Measurements from ENCODE around the gene CCT6B.
"Not testable (repeated sequence)": the region's sequence is repeated elsewhere in the genome, so short reads cannot be mapped to it uniquely, and the experiment has no call there.

Gene CCT6B

GRCh38 chr17:34980353-34980680 lies 19.1 kb upstream of the CCT6B start, which contains the start of gene LIG3:
Gene LIG3, plus strand, starts transcription at chr17:34980512. Its CDS starts 2,494 bp downstream, at chr17:34983006.
- DNase-seq: peak; percentile 91

- no peak for DNase-seq
These were observed 18.5 kb upstream of the CCT6B start for GRCh38 chr17:34979650-34980352.

- no peak for DNase-seq
These were observed 17.9 kb upstream of the CCT6B start for GRCh38 chr17:34979153-34979552.

- no peak for DNase-seq
These were observed 13.8 kb upstream of the CCT6B start for GRCh38 chr17:34974794-34975785.

GRCh38 chr17:34974179-34974578 lies 12.9 kb upstream of the CCT6B start:
- no peak for DNase-seq

GRCh38 chr17:34958438-34958837 lies 2.8 kb downstream of the CCT6B start:
- no peak for DNase-seq

- DNase-seq: not testable (repeated sequence)
These were observed 10.5 kb downstream of the CCT6B start for GRCh38 chr17:34950780-34951179.

GRCh38 chr17:34930283-34930682 lies 31.0 kb downstream of the CCT6B start:
- no peak for DNase-seq

- DNase-seq: no peak
These were observed 34.6 kb downstream of the CCT6B start for GRCh38 chr17:34926661-34927060.

GRCh38 chr17:34920676-34921075 lies 40.6 kb downstream of the CCT6B start:
- DNase-seq: no peak

GRCh38 chr17:34917381-34917780 lies 43.9 kb downstream of the CCT6B start:
- DNase-seq: no peak

GRCh38 chr17:34916120-34916519 lies 45.1 kb downstream of the CCT6B start:
- no peak for DNase-seq

- DNase-seq: no peak
These were observed 48.3 kb downstream of the CCT6B start for GRCh38 chr17:34913001-34913400.

GRCh38 chr17:34909040-34909439 lies 52.2 kb downstream of the CCT6B start:
- DNase-seq: no peak

- no peak for DNase-seq
These were observed 58.3 kb downstream of the CCT6B start for GRCh38 chr17:34902831-34903547.

- DNase-seq: no peak
These were observed 61.5 kb downstream of the CCT6B start for GRCh38 chr17:34899643-34900291.

- no peak for DNase-seq
These were observed 65.9 kb downstream of the CCT6B start for GRCh38 chr17:34895383-34895782.

GRCh38 chr17:34894964-34895363 lies 66.3 kb downstream of the CCT6B start:
- no peak for DNase-seq

- DNase-seq: no peak
These were observed 68.6 kb downstream of the CCT6B start for GRCh38 chr17:34892461-34893249.

GRCh38 chr17:34886831-34887230 lies 74.4 kb downstream of the CCT6B start:
- DNase-seq: no peak

- no peak for DNase-seq
These were observed 76.2 kb downstream of the CCT6B start for GRCh38 chr17:34885076-34885475.

- DNase-seq: no peak
These were observed 76.7 kb downstream of the CCT6B start for GRCh38 chr17:34884597-34884996.
